HUES6 (cell line): ENCODE data around the gene CEP290.
"Not testable (repeated sequence)": the region's sequence is repeated elsewhere in the genome, so short reads cannot be mapped to it uniquely, and the experiment has no call there.

Source experiments
- H3K27ac ChIP-seq: 2 replicates; pipeline ENCODE4 v1.7.0; 2013; ENCODE audit warnings: low read depth, mild to moderate bottlenecking, low read length, inconsistent platforms
- H3K27me3 ChIP-seq: 2 replicates; pipeline ENCODE4 v1.6.1; 2013; ENCODE audit warnings: low read length; ENCODE audit not compliant: control insufficient read depth, insufficient read depth
- H3K36me3 ChIP-seq: 2 replicates; pipeline ENCODE4 v1.6.1; 2013; ENCODE audit warnings: low read length; ENCODE audit not compliant: control insufficient read depth, insufficient read depth
- H3K4me1 ChIP-seq: 2 replicates; pipeline ENCODE4 v1.6.1; 2013; ENCODE audit warnings: low read length; ENCODE audit not compliant: control insufficient read depth, insufficient read depth
- H3K4me3 ChIP-seq: 2 replicates; pipeline ENCODE4 v1.5.1; 2013; ENCODE audit warnings: low read depth, low read length
- H3K9ac ChIP-seq: one replicate; pipeline ENCODE4 v1.6.1; 2013; ENCODE audit warnings: mild to moderate bottlenecking, low read length
- H3K9me3 ChIP-seq: 2 replicates; pipeline ENCODE4 v1.6.1; 2013; ENCODE audit warnings: low read depth, low read length; ENCODE audit not compliant: control insufficient read depth, insufficient read depth

Gene CEP290

GRCh38 chr12:88142610-88142991, 713 bp upstream of the CEP290 start:
- Histone ChIP-seq H3K27ac (peak overlapping the region; percentile 31; the same call in 1 of the 2 replicates), H3K36me3 (peaks cover 3% of the 10 kb centered on the region; the same call in 1 of the 2 replicates), H3K9me3 (no peaks in the 10 kb centered on the region), H3K27me3 (no peaks in the 10 kb centered on the region), H3K4me1 (peaks cover 36% of the 10 kb centered on the region), H3K9ac (peak overlapping the region; percentile 86), H3K4me3 (peak overlapping the region; percentile 97)

- no peak overlapping the region for H3K27ac ChIP-seq
Measured at GRCh38 chr12:88141425-88141773, 489 bp downstream of the CEP290 start.

GRCh38 chr12:88139711-88140110, 2.2 kb downstream of the CEP290 start:
- H3K9me3 ChIP-seq, H3K4me3 ChIP-seq, H3K27ac ChIP-seq, H3K27me3 ChIP-seq, H3K9ac ChIP-seq: not testable (repeated sequence)
- Histone ChIP-seq H3K36me3 (peaks cover 11% of the 10 kb centered on the region; the same call in 1 of the 2 replicates), H3K4me1 (peaks cover 16% of the 10 kb centered on the region)

More at GRCh38 chr12:88141425-88141773, 489 bp downstream of the CEP290 start:
- H3K4me1 ChIP-seq: peaks cover 32% of the 10 kb centered on the region
- H3K9me3 ChIP-seq: no peaks in the 10 kb centered on the region
- no peaks in the 10 kb centered on the region for H3K27me3 ChIP-seq
- peak overlapping the region; percentile 48 for H3K9ac ChIP-seq
- H3K4me3 ChIP-seq: peak overlapping the region; percentile 97
- peaks cover 11% of the 10 kb centered on the region; the same call in 1 of the 2 replicates for H3K36me3 ChIP-seq

GRCh38 chr12:88133181-88133580, 8.7 kb downstream of the CEP290 start:
- H3K27me3 ChIP-seq, H3K9me3 ChIP-seq: not testable (repeated sequence)

GRCh38 chr12:88132392-88132791, 9.5 kb downstream of the CEP290 start:
- Histone ChIP-seq H3K36me3 (peaks cover 12% of the 10 kb centered on the region), H3K4me3 (no peak overlapping the region), H3K27me3 (no peaks in the 10 kb centered on the region), H3K27ac (no peak overlapping the region), H3K9me3 (no peaks in the 10 kb centered on the region), H3K9ac (no peak overlapping the region), H3K4me1 (no peaks in the 10 kb centered on the region)

More at GRCh38 chr12:88133181-88133580, 8.7 kb downstream of the CEP290 start:
- H3K4me1 ChIP-seq, H3K4me3 ChIP-seq, H3K9ac ChIP-seq, H3K27ac ChIP-seq: not testable (repeated sequence)
- peaks cover 14% of the 10 kb centered on the region for H3K36me3 ChIP-seq

GRCh38 chr12:88127855-88128254, 14.0 kb downstream of the CEP290 start:
- H3K9me3 ChIP-seq: no peaks in the 10 kb centered on the region
- H3K4me1 ChIP-seq: no peaks in the 10 kb centered on the region
- no peaks in the 10 kb centered on the region for H3K27me3 ChIP-seq
- no peak overlapping the region for H3K27ac ChIP-seq
- no peak overlapping the region for H3K9ac ChIP-seq
- H3K36me3 ChIP-seq: peaks cover 13% of the 10 kb centered on the region
- no peak overlapping the region for H3K4me3 ChIP-seq

GRCh38 chr12:88127099-88127498, 14.8 kb downstream of the CEP290 start:
- Histone ChIP-seq H3K27ac (no peak overlapping the region), H3K36me3 (peaks cover 13% of the 10 kb centered on the region), H3K27me3 (no peaks in the 10 kb centered on the region)

GRCh38 chr12:88122666-88123065, 19.2 kb downstream of the CEP290 start:
- no peak overlapping the region for H3K4me3 ChIP-seq
- H3K9me3 ChIP-seq: no peaks in the 10 kb centered on the region
- H3K27me3 ChIP-seq: no peaks in the 10 kb centered on the region
- H3K27ac ChIP-seq: no peak overlapping the region
- H3K36me3 ChIP-seq: peaks cover 18% of the 10 kb centered on the region; the same call in 1 of the 2 replicates
- no peak overlapping the region for H3K9ac ChIP-seq
- no peaks in the 10 kb centered on the region for H3K4me1 ChIP-seq

More at GRCh38 chr12:88127099-88127498, 14.8 kb downstream of the CEP290 start:
- Histone ChIP-seq H3K9me3 (no peaks in the 10 kb centered on the region), H3K9ac (no peak overlapping the region), H3K4me1 (no peaks in the 10 kb centered on the region), H3K4me3 (no peak overlapping the region)

GRCh38 chr12:88113871-88114270, 28.0 kb downstream of the CEP290 start:
- H3K36me3 ChIP-seq: peaks cover 29% of the 10 kb centered on the region
- no peaks in the 10 kb centered on the region for H3K4me1 ChIP-seq
- H3K4me3 ChIP-seq: no peak overlapping the region
- no peak overlapping the region for H3K9ac ChIP-seq
- no peak overlapping the region for H3K27ac ChIP-seq
- no peaks in the 10 kb centered on the region for H3K9me3 ChIP-seq
- no peaks in the 10 kb centered on the region for H3K27me3 ChIP-seq

- H3K9me3 ChIP-seq: no peaks in the 10 kb centered on the region
- H3K4me1 ChIP-seq: no peaks in the 10 kb centered on the region
- H3K36me3 ChIP-seq: peaks cover 24% of the 10 kb centered on the region
- no peak overlapping the region for H3K4me3 ChIP-seq
- H3K27ac ChIP-seq: no peak overlapping the region
- H3K9ac ChIP-seq: no peak overlapping the region
- no peaks in the 10 kb centered on the region for H3K27me3 ChIP-seq
Measured at GRCh38 chr12:88111074-88111652, 30.7 kb downstream of the CEP290 start.

GRCh38 chr12:88108021-88108420, 33.9 kb downstream of the CEP290 start:
- Histone ChIP-seq H3K27me3 (no peaks in the 10 kb centered on the region), H3K4me3 (no peak overlapping the region), H3K4me1 (no peaks in the 10 kb centered on the region), H3K9ac (no peak overlapping the region), H3K36me3 (peaks cover 12% of the 10 kb centered on the region), H3K27ac (no peak overlapping the region), H3K9me3 (no peaks in the 10 kb centered on the region)
